ENCODE data around the gene FRMD4A.

The FRMD4A gene

DNA sequence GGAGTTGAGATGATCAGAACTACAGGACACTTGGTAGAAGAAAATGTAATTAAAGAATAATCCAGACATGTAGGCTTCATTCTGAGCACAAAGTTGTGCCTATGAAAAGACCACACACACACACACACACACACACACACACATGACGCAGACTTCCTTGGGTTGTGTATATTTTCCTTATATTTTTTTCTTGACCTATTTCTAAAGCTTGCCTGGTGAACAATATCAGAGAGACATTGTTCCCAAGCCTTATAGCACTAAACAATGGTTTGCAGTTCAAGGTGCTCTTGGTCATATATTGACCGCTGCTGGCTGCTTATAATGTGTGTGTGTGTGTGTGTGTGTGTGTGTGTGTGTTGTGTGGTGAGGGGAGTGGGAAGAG, 541.3 kb downstream of the FRMD4A start:
- TF ChIP-seq TCF12 (IDR thresholded peaks at IDR 0.05; ENCODE audit: low read depth) (no peak), EP300 (IDR thresholded peaks at IDR 0.05; ENCODE audit: borderline replicate concordance) (no peak), USF1 (IDR thresholded peaks at IDR 0.05) (no peak), ZBTB7A (IDR thresholded peaks at IDR 0.05; ENCODE audit: low read depth) (no peak), REST (IDR thresholded peaks at IDR 0.05; ENCODE audit: low read depth) (no peak), TEAD4 (IDR thresholded peaks at IDR 0.05) (no peak), CEBPB (IDR thresholded peaks at IDR 0.05) (no peak), EGR1 (IDR thresholded peaks at IDR 0.05) (no peak), RAD21 (IDR thresholded peaks at IDR 0.05; ENCODE audit: low read depth) (no peak), TAF1 (IDR thresholded peaks at IDR 0.05; ENCODE audit: low read depth) (no peak), FOXM1 (IDR thresholded peaks at IDR 0.05; ENCODE audit: borderline replicate concordance, low read depth) (no peak), CREB1 (IDR thresholded peaks at IDR 0.05; ENCODE audit: low read depth) (no peak), YY1 (IDR thresholded peaks at IDR 0.05; ENCODE audit: low read depth) (no peak)
- TF ChIP-seq, protein P1, sequence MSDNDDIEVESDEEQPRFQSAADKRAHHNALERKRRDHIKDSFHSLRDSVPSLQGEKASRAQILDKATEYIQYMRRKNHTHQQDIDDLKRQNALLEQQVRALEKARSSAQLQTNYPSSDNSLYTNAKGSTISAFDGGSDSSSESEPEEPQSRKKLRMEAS (IDR thresholded peaks at IDR 0.05) = no peak

DNA sequence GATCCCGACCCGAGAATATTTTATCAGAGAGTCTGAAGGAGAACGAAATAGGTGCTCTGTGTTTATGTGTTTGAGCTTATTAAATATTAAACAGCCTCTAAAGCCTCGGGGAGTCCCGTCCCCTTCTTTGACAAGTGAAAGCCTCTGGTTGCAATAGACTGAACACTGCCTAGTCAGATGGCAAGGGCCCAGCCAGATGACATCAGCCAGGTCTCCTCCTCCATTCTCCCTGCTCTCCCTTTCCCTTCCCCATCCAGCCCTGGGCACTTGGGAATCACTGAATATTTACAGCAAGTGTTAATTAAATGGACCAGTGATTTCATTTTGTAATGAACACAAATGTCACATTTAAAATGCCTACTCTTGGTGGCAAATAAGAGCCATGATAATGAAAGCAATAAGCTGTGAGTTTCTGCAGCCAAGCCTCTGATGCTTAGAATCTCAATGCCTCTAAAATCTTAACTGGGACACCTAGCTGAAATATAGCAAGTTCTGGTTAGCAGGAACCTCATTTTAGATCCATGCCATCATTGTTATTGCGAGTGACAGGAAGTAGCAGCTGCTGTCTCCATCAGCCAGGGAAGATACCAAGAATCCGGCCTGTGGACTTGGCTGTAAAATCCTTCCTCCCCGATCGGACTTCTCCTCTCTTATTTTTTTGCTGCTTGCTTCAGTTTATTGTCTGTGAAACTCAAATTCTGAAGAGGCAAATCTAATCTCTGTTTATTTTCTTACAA, 541.8 kb downstream of the FRMD4A start:
- no peak for TF ChIP-seq YY1 (IDR thresholded peaks at IDR 0.05; ENCODE audit: low read depth)
- TF ChIP-seq EP300 (IDR thresholded peaks at IDR 0.05; ENCODE audit: borderline replicate concordance) = no peak

GRCh38 chr10:13788320-13788600, 542.5 kb downstream of the FRMD4A start:
- TF ChIP-seq TEAD4 (IDR thresholded peaks at IDR 0.05) = no peak
- TF ChIP-seq ZBTB7A (IDR thresholded peaks at IDR 0.05; ENCODE audit: low read depth) = no peak
- TF ChIP-seq TCF12 (IDR thresholded peaks at IDR 0.05; ENCODE audit: low read depth) = no peak

GRCh38 chr10:13787015-13787421, 543.7 kb downstream of the FRMD4A start:
- TF ChIP-seq CREB1 (IDR thresholded peaks at IDR 0.05; ENCODE audit: low read depth) (no peak), ZBTB7A (IDR thresholded peaks at IDR 0.05; ENCODE audit: low read depth) (no peak), FOXM1 (IDR thresholded peaks at IDR 0.05; ENCODE audit: borderline replicate concordance, low read depth) (no peak), EGR1 (IDR thresholded peaks at IDR 0.05) (no peak), USF1 (IDR thresholded peaks at IDR 0.05) (no peak), RAD21 (IDR thresholded peaks at IDR 0.05; ENCODE audit: low read depth) (no peak), CEBPB (IDR thresholded peaks at IDR 0.05) (no peak), YY1 (IDR thresholded peaks at IDR 0.05; ENCODE audit: low read depth) (no peak), TCF12 (IDR thresholded peaks at IDR 0.05; ENCODE audit: low read depth) (no peak), NFIC (IDR thresholded peaks at IDR 0.05) (no peak), REST (IDR thresholded peaks at IDR 0.05; ENCODE audit: low read depth) (no peak), EP300 (IDR thresholded peaks at IDR 0.05; ENCODE audit: borderline replicate concordance) (no peak), TEAD4 (IDR thresholded peaks at IDR 0.05) (no peak), TAF1 (IDR thresholded peaks at IDR 0.05; ENCODE audit: low read depth) (no peak)
- TF ChIP-seq, protein P1 (IDR thresholded peaks at IDR 0.05) = no peak

DNA sequence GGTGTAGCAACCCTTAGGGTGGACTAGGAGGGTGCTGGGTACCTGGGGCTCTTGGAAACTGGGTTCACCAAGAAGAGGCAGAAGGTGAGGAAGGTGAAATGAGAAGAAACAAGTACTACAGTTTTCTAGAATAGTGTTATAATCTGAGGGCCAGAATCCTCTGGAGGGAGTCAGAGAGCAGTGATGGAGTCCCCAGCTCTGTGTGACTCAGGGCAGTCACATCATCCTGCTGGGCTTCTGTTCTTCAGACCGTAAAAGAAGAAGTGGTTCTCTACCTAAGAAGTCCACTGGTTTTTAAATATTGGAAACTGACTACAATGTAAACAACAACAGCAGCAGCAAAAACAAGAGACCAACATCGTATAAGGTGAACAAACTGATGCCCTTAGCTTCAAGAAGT, 546.7 kb downstream of the FRMD4A start:
- peak; percentile 26; the same call in 1 of the 2 replicates for TF ChIP-seq RAD21 (IDR thresholded peaks at IDR 0.05; ENCODE audit: low read depth)
- TF ChIP-seq CEBPB (IDR thresholded peaks at IDR 0.05) = no peak

DNA sequence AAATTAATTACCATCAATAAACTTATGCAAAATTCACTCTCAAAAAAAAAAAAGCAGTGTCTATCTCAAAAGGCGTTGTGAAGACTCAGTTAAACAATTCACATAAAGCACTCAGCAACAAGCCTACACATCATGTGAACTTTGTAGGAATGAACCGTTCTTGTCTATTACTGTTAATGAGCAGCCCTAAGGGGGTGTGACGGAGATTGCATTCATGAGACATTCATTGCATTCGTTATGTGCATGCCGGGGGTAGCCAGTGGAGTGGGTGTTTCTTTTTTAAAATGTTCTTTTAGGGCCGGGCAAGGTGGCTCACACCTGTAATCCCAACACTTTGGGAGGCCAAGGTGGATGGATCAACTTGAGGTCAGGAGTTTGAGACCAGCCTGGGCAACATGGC, 551.0 kb downstream of the FRMD4A start:
- TF ChIP-seq EGR1 (IDR thresholded peaks at IDR 0.05) (no peak), TAF1 (IDR thresholded peaks at IDR 0.05; ENCODE audit: low read depth) (no peak), RAD21 (IDR thresholded peaks at IDR 0.05; ENCODE audit: low read depth) (no peak), NFIC (IDR thresholded peaks at IDR 0.05) (no peak), TEAD4 (IDR thresholded peaks at IDR 0.05) (no peak), TCF12 (IDR thresholded peaks at IDR 0.05; ENCODE audit: low read depth) (no peak), FOXM1 (IDR thresholded peaks at IDR 0.05; ENCODE audit: borderline replicate concordance, low read depth) (no peak), ZBTB7A (IDR thresholded peaks at IDR 0.05; ENCODE audit: low read depth) (no peak), CREB1 (IDR thresholded peaks at IDR 0.05; ENCODE audit: low read depth) (no peak), EP300 (IDR thresholded peaks at IDR 0.05; ENCODE audit: borderline replicate concordance) (no peak), USF1 (IDR thresholded peaks at IDR 0.05) (no peak), CEBPB (IDR thresholded peaks at IDR 0.05) (no peak), YY1 (IDR thresholded peaks at IDR 0.05; ENCODE audit: low read depth) (no peak), REST (IDR thresholded peaks at IDR 0.05; ENCODE audit: low read depth) (no peak)
- TF ChIP-seq, protein P1 (IDR thresholded peaks at IDR 0.05) = no peak

All from Ishikawa (cell line).